ENCODE data around the gene ASTL. TPM values are rescaled to one million over a fixed set of nuclear protein-coding genes. Genes with fewer than 3 reads are reported as not detected.

The ASTL gene
- total RNA-seq, 1 donor from 2014 or later, result not detected

DNA sequence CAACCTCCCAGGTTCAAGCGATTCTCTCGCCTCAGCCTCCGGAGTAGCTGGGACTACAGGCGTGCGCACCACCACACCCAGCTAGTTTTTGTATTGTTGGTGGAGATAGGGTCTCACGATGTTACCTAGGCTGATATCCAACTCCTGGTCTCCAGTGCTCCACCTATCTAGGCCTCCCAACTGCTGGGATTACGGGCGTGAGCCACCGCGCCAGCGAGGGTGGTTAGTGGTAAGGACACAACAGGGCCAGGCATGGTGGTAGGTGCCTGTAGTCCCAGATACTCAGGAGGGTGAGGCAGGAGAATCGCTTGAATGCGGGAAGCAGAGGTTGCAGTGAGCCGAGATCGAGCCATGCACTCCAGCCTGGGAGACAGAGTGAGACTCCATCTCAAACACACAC is 33.5 kb upstream of the ASTL start:
- Histone ChIP-seq H2AFZ (ENCODE audit: low read depth, low read length) (no peak overlapping the region), H4K20me1 (ENCODE audit: insufficient read depth, low read length) (no peaks in the 10 kb centered on the region), H3K36me3 (ENCODE audit: insufficient read depth, low read length) (no peaks in the 10 kb centered on the region), H3K9ac (ENCODE audit: low read length) (no peak overlapping the region), H3K4me3 (ENCODE audit: insufficient read depth, low read depth, low read length) (no peak overlapping the region), H3K27me3 (ENCODE audit: insufficient read depth, low read length) (no peaks in the 10 kb centered on the region), H3K9me3 (ENCODE audit: insufficient read depth, low read depth, low read length) (peaks cover 3% of the 10 kb centered on the region), H3K4me2 (ENCODE audit: low read length) (no peak overlapping the region), H3K4me1 (ENCODE audit: insufficient read depth, low read length) (peaks cover 10% of the 10 kb centered on the region), H3K27ac (ENCODE audit: low read depth, low read length) (no peak overlapping the region), H3K79me2 (ENCODE audit: insufficient read depth, low read length) (no peaks in the 10 kb centered on the region)
- Mint-ChIP-seq H3K4me1 (ENCODE audit: low read depth, unreplicated experiment) (peaks cover 6% of the 10 kb centered on the region), H3K36me3 (ENCODE audit: low read depth, unreplicated experiment) (peaks cover 1% of the 10 kb centered on the region), H3K27ac (ENCODE audit: unreplicated experiment) (no peak overlapping the region), H3K27me3 (ENCODE audit: low read depth, unreplicated experiment) (peaks cover 10% of the 10 kb centered on the region), H3K4me3 (ENCODE audit: unreplicated experiment) (no peak overlapping the region), H3K9me3 (ENCODE audit: unreplicated experiment) (peaks cover 4% of the 10 kb centered on the region)
- FAIRE-seq, result no peak
- no peak for TF ChIP-seq EZH2 (IDR thresholded peaks at IDR 0.05; ENCODE audit: insufficient read depth, low read length)
- TF ChIP-seq, protein P1, sequence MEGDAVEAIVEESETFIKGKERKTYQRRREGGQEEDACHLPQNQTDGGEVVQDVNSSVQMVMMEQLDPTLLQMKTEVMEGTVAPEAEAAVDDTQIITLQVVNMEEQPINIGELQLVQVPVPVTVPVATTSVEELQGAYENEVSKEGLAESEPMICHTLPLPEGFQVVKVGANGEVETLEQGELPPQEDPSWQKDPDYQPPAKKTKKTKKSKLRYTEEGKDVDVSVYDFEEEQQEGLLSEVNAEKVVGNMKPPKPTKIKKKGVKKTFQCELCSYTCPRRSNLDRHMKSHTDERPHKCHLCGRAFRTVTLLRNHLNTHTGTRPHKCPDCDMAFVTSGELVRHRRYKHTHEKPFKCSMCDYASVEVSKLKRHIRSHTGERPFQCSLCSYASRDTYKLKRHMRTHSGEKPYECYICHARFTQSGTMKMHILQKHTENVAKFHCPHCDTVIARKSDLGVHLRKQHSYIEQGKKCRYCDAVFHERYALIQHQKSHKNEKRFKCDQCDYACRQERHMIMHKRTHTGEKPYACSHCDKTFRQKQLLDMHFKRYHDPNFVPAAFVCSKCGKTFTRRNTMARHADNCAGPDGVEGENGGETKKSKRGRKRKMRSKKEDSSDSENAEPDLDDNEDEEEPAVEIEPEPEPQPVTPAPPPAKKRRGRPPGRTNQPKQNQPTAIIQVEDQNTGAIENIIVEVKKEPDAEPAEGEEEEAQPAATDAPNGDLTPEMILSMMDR (IDR thresholded peaks at IDR 0.05; ENCODE audit: insufficient read depth, low read depth, low read length), result no peak
- DNase-seq (ENCODE audit: low read depth), result no peak

DNA sequence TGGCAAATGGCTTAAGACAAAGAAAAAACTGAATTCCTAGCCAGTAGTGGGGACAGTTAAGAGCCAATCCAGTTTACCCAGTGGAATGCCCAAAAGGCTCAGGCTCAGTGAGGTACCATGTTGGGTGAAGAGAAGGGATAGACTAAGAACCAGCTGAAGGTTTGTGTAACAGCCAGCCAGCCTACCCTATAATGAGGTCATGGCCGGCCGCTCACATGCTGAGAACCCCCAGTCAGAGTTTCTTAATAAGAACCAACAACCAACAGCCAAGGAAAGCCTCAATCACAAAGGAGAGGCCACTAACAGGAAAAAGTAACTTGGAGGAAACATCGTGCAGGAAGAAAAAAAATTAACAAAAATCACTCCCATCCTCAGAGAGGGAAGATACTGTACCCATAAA is 32.3 kb upstream of the ASTL start:
- Mint-ChIP-seq H3K36me3 (ENCODE audit: low read depth, unreplicated experiment) (peaks cover 1% of the 10 kb centered on the region), H3K27me3 (ENCODE audit: low read depth, unreplicated experiment) (peaks cover 10% of the 10 kb centered on the region), H3K4me3 (ENCODE audit: unreplicated experiment) (no peak overlapping the region), H3K4me1 (ENCODE audit: low read depth, unreplicated experiment) (no peaks in the 10 kb centered on the region), H3K27ac (ENCODE audit: unreplicated experiment) (no peak overlapping the region), H3K9me3 (ENCODE audit: unreplicated experiment) (peaks cover 4% of the 10 kb centered on the region)
- peaks cover 4% of the 10 kb centered on the region for H3K4me1 ChIP-seq (ENCODE audit: insufficient read depth, low read length)
- no peaks in the 10 kb centered on the region for H4K20me1 ChIP-seq (ENCODE audit: insufficient read depth, low read length)
- no peak overlapping the region for H3K27ac ChIP-seq (ENCODE audit: low read depth, low read length)
- H3K27me3 ChIP-seq (ENCODE audit: insufficient read depth, low read length), result no peaks in the 10 kb centered on the region
- FAIRE-seq, result no peak
- H3K4me2 ChIP-seq (ENCODE audit: low read length), result no peak overlapping the region
- H3K4me3 ChIP-seq (ENCODE audit: insufficient read depth, low read depth, low read length), result no peak overlapping the region
- peaks cover 3% of the 10 kb centered on the region for H3K9me3 ChIP-seq (ENCODE audit: insufficient read depth, low read depth, low read length)
- no peak overlapping the region for H3K9ac ChIP-seq (ENCODE audit: low read length)
- H2AFZ ChIP-seq (ENCODE audit: low read depth, low read length), result no peak overlapping the region
- DNase-seq (ENCODE audit: low read depth), result no peak
- H3K79me2 ChIP-seq (ENCODE audit: insufficient read depth, low read length), result no peaks in the 10 kb centered on the region
- TF ChIP-seq, protein P1 (IDR thresholded peaks at IDR 0.05; ENCODE audit: insufficient read depth, low read depth, low read length), result no peak
- TF ChIP-seq EZH2 (IDR thresholded peaks at IDR 0.05; ENCODE audit: insufficient read depth, low read length), result no peak
- H3K36me3 ChIP-seq (ENCODE audit: insufficient read depth, low read length), result no peaks in the 10 kb centered on the region

DNA sequence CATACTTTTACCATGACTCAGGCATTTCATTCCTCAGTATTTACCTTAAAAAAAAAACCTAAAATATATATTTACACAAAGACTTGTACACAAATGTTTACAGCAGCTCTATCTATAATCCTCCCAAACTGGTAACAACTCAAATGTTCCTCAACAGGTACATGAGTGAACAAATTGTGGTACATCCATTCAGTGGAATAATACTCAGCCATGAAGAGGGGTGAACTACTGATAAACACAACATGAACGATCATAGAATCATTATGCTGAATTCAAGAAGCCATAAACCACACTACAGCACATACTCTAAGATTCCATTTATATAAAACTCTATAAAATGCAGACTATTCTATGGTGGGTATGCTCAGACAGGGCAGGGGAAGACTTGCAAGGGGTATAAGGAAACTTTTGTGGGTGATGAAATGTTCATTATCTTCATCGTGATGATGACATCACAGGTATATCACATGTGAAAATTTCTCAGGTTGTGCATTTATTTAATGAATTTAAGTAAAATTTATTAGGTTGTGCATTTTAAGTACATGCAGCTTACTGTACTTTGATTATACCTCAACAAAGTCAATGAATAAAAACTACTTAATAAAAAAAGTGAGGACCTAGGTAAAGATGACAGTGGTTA is 31.7 kb upstream of the ASTL start:
- no peak overlapping the region for H3K4me3 ChIP-seq (ENCODE audit: insufficient read depth, low read depth, low read length)

More for the DNA sequence above, 31.7 kb upstream of the ASTL start:
- H3K27ac Mint-ChIP-seq (ENCODE audit: unreplicated experiment), result no peak overlapping the region
- FAIRE-seq, result no peak
- peaks cover 10% of the 10 kb centered on the region for H3K27me3 Mint-ChIP-seq (ENCODE audit: low read depth, unreplicated experiment)
- no peak overlapping the region for H2AFZ ChIP-seq (ENCODE audit: low read depth, low read length)
- no peaks in the 10 kb centered on the region for H3K27me3 ChIP-seq (ENCODE audit: insufficient read depth, low read length)
- H3K9ac ChIP-seq (ENCODE audit: low read length), result no peak overlapping the region
- no peak overlapping the region for H3K4me2 ChIP-seq (ENCODE audit: low read length)
- H3K4me1 ChIP-seq (ENCODE audit: insufficient read depth, low read length), result peaks cover 4% of the 10 kb centered on the region
- peaks cover 3% of the 10 kb centered on the region for H3K9me3 ChIP-seq (ENCODE audit: insufficient read depth, low read depth, low read length)
- H3K4me1 Mint-ChIP-seq (ENCODE audit: low read depth, unreplicated experiment), result no peaks in the 10 kb centered on the region
- no peak for DNase-seq (ENCODE audit: low read depth)
- no peaks in the 10 kb centered on the region for H4K20me1 ChIP-seq (ENCODE audit: insufficient read depth, low read length)
- H3K9me3 Mint-ChIP-seq (ENCODE audit: unreplicated experiment), result peaks cover 4% of the 10 kb centered on the region
- H3K27ac ChIP-seq (ENCODE audit: low read depth, low read length), result no peak overlapping the region
- peaks cover 1% of the 10 kb centered on the region for H3K36me3 Mint-ChIP-seq (ENCODE audit: low read depth, unreplicated experiment)
- TF ChIP-seq, protein P1 (IDR thresholded peaks at IDR 0.05; ENCODE audit: insufficient read depth, low read depth, low read length), result no peak
- TF ChIP-seq EZH2 (IDR thresholded peaks at IDR 0.05; ENCODE audit: insufficient read depth, low read length), result no peak
- no peaks in the 10 kb centered on the region for H3K36me3 ChIP-seq (ENCODE audit: insufficient read depth, low read length)
- H3K4me3 Mint-ChIP-seq (ENCODE audit: unreplicated experiment), result no peak overlapping the region
- no peaks in the 10 kb centered on the region for H3K79me2 ChIP-seq (ENCODE audit: insufficient read depth, low read length)

Measured in astrocyte (in vitro differentiated cells and primary cell).